Uterus (tissue), 4 donors: ENCODE data around the gene OSBPL2. TPM values are rescaled to one million over a fixed set of nuclear protein-coding genes. Genes with fewer than 3 reads are reported as not detected.

Source experiments
- DNase-seq, 2 donors: peaks; one replicate each; pipeline ENCODE4 v3.0.0-alpha.2; 2019 to 2020
- H3K27ac ChIP-seq, 2 donors: fragments of 200-600 bp; sonication (generic); 1 replicate in 1 of 2; 2 replicates in 1 of 2; pipeline ENCODE4 v1.5.1; 2016 to 2018
- H3K27me3 ChIP-seq, 2 donors: fragments of 200-600 bp; sonication (generic); one replicate each; pipeline ENCODE4 v1.5.1; 2018 to 2019; ENCODE audit warnings: control low read depth in 1 of 2
- H3K36me3 ChIP-seq, 2 donors: fragments of 200-600 bp; sonication (generic); one replicate each; pipeline ENCODE4 v1.5.1; 2019; ENCODE audit warnings: control low read depth in 1 of 2
- H3K4me1 ChIP-seq, 2 donors: fragments of 200-600 bp; sonication (generic); one replicate each; pipeline ENCODE4 v1.5.1; 2018 to 2019; ENCODE audit warnings: control low read depth in 1 of 2
- H3K4me3 ChIP-seq, 2 donors: fragments of 200-600 bp; sonication (generic); 1 replicate in 1 of 2; 2 replicates in 1 of 2; pipeline ENCODE4 v1.5.1; 2018 to 2019; ENCODE audit warnings: mild to moderate bottlenecking in 1 of 2
- H3K9me3 ChIP-seq, 2 donors: fragments of 200-600 bp; sonication (generic); one replicate each; pipeline ENCODE4 v1.5.1; 2019; ENCODE audit warnings: control low read depth in 1 of 2
- POLR2A ChIP-seq, 2 donors: fragments of 450-650 bp; IDR thresholded peaks; one replicate each; pipeline ENCODE4 v1.6.1; 2016; ENCODE audit warnings: antibody characterized with exemption in 2 of 2, mild to moderate bottlenecking in 1 of 2, moderate library complexity in 1 of 2
- intact Hi-C: fragments of 100-400 bp; cut with DNase I; formaldehyde crosslinking; loops from one replicate; pipeline ENCODE4 v1.15.1; 2023; ENCODE audit warnings: low total_unique reads
- total RNA-seq, 4 donors: library from RNA; depleted of rRNA in 3 of 4; stranded (reverse); fragments of >200 nt in 3 of 4; gene quantifications; one replicate each; pipeline versions ENCODE4 v1.1.0 to v1.2.4, GENCODE V29; 2014 to 2023
- TF ChIP-seq, protein P1 (sequence below), 4 experiments: fragments of 200-600 bp in 2 of 4; fragments of 450-650 bp in 2 of 4; sonication (generic) in 2 of 4; IDR thresholded peaks; one replicate each; pipeline ENCODE4 v1.5.1; 2016 to 2019; ENCODE audit warnings: antibody characterized with exemption in 4 of 4, mild to moderate bottlenecking in 2 of 4, moderate library complexity in 1 of 4
- donor health status: DM: yes; HTN: yes; CAD: no.

The OSBPL2 gene
- total RNA-seq, 4 donors from 2014 or later, result 12.3 to 55.9 (median 33.4) TPM

DNA sequence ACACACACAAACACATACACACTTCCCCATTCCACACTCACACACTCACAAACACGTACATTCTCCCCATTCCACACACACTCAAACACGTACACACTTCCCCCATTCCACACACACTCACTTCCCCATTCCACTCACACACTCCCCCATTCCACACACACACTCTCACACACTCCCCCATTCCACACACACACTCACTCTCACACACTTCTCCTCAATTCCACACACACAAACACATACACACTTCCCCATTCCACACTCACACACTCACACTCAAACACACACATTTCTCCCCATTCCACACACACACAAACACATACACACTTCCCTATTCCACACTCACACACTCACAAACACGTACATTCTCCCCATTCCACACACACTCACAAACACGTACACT, 8.7 kb upstream of the OSBPL2 start:
- no peak for TF ChIP-seq POLR2A (IDR thresholded peaks at IDR 0.05)
- TF ChIP-seq, protein P1, sequence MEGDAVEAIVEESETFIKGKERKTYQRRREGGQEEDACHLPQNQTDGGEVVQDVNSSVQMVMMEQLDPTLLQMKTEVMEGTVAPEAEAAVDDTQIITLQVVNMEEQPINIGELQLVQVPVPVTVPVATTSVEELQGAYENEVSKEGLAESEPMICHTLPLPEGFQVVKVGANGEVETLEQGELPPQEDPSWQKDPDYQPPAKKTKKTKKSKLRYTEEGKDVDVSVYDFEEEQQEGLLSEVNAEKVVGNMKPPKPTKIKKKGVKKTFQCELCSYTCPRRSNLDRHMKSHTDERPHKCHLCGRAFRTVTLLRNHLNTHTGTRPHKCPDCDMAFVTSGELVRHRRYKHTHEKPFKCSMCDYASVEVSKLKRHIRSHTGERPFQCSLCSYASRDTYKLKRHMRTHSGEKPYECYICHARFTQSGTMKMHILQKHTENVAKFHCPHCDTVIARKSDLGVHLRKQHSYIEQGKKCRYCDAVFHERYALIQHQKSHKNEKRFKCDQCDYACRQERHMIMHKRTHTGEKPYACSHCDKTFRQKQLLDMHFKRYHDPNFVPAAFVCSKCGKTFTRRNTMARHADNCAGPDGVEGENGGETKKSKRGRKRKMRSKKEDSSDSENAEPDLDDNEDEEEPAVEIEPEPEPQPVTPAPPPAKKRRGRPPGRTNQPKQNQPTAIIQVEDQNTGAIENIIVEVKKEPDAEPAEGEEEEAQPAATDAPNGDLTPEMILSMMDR (IDR thresholded peaks at IDR 0.05), result no peak
- Histone ChIP-seq H3K27ac (no peak overlapping the region), H3K27me3 (no peaks in the 10 kb centered on the region), H3K4me1 (no peaks in the 10 kb centered on the region), H3K9me3 (no peaks in the 10 kb centered on the region), H3K4me3 (no peak overlapping the region), H3K36me3 (no peaks in the 10 kb centered on the region)
- intact Hi-C loops, result no loop called here
- DNase-seq, result no peak

- TF ChIP-seq POLR2A (IDR thresholded peaks at IDR 0.05), result no peak
- TF ChIP-seq, protein P1 (IDR thresholded peaks at IDR 0.05), result no peak
- H3K27me3 ChIP-seq, result no peaks in the 10 kb centered on the region
- no peaks in the 10 kb centered on the region for H3K9me3 ChIP-seq
- H3K36me3 ChIP-seq, result no peaks in the 10 kb centered on the region
- no peak overlapping the region for H3K4me3 ChIP-seq
- intact Hi-C loops, result no loop called here
- no peaks in the 10 kb centered on the region for H3K4me1 ChIP-seq
- no peak overlapping the region for H3K27ac ChIP-seq
- no peak for DNase-seq
These were observed 8.0 kb upstream of the OSBPL2 start for GRCh38 chr20:62230276-62230675.

GRCh38 chr20:62230696-62231095, 7.6 kb upstream of the OSBPL2 start:
- TF ChIP-seq, protein P1 (IDR thresholded peaks at IDR 0.05), result no peak
- TF ChIP-seq POLR2A (IDR thresholded peaks at IDR 0.05), result no peak
- no peaks in the 10 kb centered on the region for H3K4me1 ChIP-seq
- no peak overlapping the region for H3K4me3 ChIP-seq
- no peaks in the 10 kb centered on the region for H3K27me3 ChIP-seq
- intact Hi-C loops, result no loop called here
- DNase-seq, result no peak
- no peaks in the 10 kb centered on the region for H3K9me3 ChIP-seq
- no peaks in the 10 kb centered on the region for H3K36me3 ChIP-seq
- H3K27ac ChIP-seq, result no peak overlapping the region

- DNase-seq, result no peak
- intact Hi-C loops, result no loop called here
- TF ChIP-seq POLR2A (IDR thresholded peaks at IDR 0.05), result no peak
- TF ChIP-seq, protein P1 (IDR thresholded peaks at IDR 0.05), result no peak
- Histone ChIP-seq H3K27me3 (no peaks in the 10 kb centered on the region), H3K27ac (no peak overlapping the region), H3K4me3 (no peak overlapping the region), H3K4me1 (no peaks in the 10 kb centered on the region), H3K36me3 (no peaks in the 10 kb centered on the region), H3K9me3 (no peaks in the 10 kb centered on the region)
These were observed 7.0 kb upstream of the OSBPL2 start for GRCh38 chr20:62231292-62231691.

GRCh38 chr20:62232194-62232593, 6.1 kb upstream of the OSBPL2 start:
- Histone ChIP-seq H3K4me1 (no peaks in the 10 kb centered on the region), H3K27me3 (no peaks in the 10 kb centered on the region), H3K4me3 (no peak overlapping the region), H3K36me3 (no peaks in the 10 kb centered on the region), H3K27ac (no peak overlapping the region), H3K9me3 (no peaks in the 10 kb centered on the region)
- DNase-seq, result no peak
- TF ChIP-seq POLR2A (IDR thresholded peaks at IDR 0.05), result no peak
- TF ChIP-seq, protein P1 (IDR thresholded peaks at IDR 0.05), result no peak
- intact Hi-C loops, result no loop called here
